GM10266 (cell line): ENCODE results near the gene CNIH3.
"Not testable (repeated sequence)": the region's sequence is repeated elsewhere in the genome, so short reads cannot be mapped to it uniquely, and the experiment has no call there.

ENCODE experiments used
- DNase-seq: peaks from one replicate; pipeline ENCODE4 v3.0.0; 2012; ENCODE audit errors: extremely low spot score
- TF ChIP-seq, protein P1 (sequence below): IDR thresholded peaks from 2 replicates; pipeline ENCODE4 v1.5.1; 2012; ENCODE audit warnings: mild to moderate bottlenecking, low read depth; ENCODE audit not compliant: control insufficient read depth, insufficient read depth; ENCODE audit errors: missing control alignments

Gene CNIH3

DNA sequence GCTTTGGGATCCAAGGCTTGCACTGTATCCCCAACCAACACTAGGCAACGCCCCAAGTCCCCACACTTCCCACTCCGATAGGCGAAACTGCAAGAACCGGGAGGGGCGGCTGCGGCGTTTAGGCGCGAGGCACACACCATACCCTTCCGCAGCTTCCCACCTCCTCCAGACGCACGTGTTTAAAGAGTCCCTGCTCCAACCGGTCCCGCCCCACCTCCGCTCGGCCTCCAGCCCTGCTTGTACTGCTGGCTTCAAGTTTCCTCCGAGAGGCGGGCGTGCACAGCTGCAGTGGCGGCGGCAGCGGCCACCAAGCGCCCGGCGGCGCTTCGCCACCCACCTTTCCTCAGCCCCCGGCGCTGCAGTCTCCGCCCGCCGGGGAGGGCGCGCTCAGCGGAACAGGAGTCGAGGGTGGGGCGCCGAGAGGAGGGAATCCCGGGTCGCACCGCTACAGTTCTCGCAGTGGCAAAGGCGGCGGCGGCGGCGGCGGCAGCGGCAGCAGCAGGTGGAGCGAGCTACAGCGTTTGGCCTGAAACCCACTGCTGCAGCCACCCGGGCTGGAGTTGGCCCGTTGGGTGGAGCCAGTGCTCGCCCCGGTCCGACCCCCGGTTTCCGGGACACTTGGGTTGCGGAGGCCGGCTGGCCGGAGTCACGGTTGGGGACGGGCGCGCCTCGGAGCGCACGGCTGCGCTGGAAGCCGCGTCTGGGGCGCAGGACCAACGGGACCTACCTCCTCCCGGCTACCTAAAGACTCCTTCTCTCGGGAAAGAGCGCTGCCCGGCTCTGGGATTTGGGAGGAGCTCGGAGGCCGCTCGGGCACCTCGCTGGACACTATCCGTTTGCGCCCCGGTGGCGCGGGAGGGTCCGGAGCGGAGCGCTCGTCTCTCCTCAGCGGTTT lies at the start of gene CNIH3:
TSS of gene CNIH3 (plus strand) at position 457 of the 895 bp plus-strand sequence. CDS start 858 bp downstream, outside the sequence.
- TF ChIP-seq, protein P1, sequence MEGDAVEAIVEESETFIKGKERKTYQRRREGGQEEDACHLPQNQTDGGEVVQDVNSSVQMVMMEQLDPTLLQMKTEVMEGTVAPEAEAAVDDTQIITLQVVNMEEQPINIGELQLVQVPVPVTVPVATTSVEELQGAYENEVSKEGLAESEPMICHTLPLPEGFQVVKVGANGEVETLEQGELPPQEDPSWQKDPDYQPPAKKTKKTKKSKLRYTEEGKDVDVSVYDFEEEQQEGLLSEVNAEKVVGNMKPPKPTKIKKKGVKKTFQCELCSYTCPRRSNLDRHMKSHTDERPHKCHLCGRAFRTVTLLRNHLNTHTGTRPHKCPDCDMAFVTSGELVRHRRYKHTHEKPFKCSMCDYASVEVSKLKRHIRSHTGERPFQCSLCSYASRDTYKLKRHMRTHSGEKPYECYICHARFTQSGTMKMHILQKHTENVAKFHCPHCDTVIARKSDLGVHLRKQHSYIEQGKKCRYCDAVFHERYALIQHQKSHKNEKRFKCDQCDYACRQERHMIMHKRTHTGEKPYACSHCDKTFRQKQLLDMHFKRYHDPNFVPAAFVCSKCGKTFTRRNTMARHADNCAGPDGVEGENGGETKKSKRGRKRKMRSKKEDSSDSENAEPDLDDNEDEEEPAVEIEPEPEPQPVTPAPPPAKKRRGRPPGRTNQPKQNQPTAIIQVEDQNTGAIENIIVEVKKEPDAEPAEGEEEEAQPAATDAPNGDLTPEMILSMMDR, result no peak

DNA sequence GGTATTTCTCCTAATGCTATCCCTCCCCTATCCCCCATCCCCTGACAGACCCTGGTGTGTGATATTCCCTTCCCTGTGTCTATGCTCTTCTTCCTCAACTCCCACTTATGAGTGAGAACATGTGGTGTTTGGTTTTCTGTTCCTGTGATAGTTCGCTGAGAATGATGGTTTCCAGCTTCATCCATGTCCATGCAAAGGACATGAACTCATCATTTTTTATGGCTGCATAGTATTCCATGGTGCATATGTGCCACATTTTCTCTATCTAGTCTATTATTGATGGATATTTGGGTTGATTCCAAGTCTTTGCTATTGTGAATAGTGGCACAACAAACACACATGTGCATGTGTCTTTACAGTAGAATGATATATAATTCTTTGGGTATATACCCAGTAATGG lies 49.6 kb upstream of the CNIH3 start:
- DNase-seq, result not testable (repeated sequence)

More for the DNA sequence above, at the start of gene CNIH3:
- no peak for DNase-seq

DNA sequence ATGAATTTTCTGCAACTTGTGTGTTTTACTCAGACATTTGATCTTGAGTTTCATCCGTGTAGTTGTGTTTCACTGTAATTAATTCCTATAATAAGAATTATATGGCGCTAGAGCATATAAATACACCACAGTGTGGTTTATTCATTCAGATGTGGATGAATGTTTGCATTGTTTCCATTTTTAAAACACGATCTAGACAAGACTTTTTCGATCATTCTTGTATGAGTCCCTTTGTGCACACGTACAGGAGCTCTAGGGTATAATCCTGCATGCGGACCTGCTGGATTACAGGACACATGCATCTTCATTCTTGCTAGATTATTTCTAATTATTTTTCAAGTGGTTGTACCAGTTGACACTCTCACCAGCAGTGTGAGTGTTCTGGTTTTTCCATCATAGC lies 46.8 kb upstream of the CNIH3 start:
- DNase-seq, result no peak
- TF ChIP-seq, protein P1, result no peak

DNA sequence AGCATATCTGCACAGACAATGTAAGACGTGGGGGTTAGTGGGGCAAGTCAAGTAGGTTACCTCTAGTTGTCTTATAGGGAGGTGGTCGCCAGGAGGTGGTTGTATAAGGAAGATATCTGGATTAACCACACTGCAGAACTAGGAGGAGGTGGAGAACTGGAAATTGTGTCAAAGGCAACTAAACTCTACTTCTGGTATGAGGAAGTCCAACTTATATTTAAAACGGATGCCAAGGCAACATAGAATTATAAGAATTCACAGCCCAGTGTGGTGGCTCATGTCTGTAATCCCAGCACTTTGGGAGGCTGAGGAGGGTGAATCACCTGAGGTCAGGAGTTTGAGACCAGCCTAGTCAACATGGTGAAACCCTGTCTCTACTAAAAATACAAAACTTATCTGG lies 44.1 kb upstream of the CNIH3 start:
- not testable (repeated sequence) for DNase-seq

DNA sequence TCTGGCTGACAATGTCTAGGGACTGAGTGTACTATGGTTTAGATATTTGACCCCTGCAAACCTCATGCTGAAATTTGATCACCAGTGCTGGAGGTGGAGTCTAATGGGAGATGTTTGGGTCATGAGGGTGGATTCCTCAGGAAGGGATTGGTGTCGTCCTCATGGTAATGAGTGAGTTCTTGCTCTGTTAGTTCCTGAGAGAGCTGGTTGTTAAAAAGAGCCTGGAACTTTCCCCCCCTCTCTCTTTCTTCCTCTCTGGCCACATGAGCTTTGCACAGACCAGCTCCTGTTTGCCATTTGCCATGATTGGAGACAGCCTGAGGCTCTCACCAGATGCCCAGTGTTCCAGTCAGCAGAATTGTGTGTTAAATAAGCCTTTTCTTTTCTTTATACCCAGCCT lies 36.6 kb upstream of the CNIH3 start:
- no peak for DNase-seq
- TF ChIP-seq, protein P1, result no peak

DNA sequence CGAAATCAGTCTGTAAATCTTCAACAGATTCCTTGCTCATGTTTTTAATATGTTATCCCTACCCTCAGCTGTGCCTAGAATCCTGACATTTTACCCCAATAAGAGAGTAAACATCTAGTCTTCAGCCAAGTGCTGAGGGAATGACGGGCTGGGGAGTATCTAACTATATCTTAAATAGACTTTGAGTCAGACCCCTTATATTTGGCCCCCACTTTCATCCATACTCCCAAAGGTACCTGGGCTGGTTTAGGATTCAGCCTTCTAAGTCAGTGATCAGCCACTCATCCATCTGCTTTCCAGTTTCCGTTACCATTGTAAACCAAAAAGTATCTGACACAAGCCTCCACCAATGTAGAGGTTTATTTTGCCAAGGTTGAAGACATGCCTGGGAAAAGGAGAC lies 36.1 kb upstream of the CNIH3 start:
- TF ChIP-seq, protein P1, result no peak
- no peak for DNase-seq

DNA sequence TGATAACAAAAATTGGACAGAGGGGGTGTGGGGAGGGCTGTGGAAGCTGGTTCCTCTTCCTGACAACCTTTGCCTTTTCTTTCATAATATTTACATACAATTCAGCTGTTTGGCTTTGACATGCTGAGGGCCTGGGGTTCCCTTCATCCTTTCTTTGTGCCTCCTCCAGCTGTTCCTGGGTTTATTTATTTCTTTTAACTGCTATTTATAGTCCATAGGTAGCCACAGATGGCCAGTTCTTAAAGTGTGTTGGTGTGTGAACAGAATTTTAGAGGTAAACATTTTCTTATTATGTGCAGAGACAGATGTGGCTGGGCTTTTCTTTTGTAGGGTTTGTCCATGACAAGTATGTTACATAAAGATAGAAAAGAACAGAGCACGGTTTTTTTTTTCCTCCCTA lies 34.1 kb upstream of the CNIH3 start:
- no peak for DNase-seq
- TF ChIP-seq, protein P1, result no peak

DNA sequence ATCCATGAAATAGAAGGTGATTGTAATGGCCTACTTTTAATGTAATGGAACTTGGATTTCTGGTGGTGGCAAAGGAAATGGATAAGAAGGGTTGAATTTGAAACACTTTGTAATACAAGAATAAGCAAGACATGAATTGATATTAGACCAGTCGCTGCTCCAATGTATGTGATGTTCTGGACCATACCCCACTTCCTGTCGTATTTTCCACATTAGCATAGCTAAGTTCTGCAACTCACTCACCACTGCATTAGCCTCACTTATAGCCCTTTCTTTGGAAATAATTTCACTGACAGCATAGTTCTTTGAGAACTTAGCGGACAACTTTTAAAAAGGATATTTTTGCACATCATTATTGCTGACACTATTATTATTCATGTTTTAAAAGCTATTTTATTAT lies 32.3 kb upstream of the CNIH3 start:
- TF ChIP-seq, protein P1, result no peak
- no peak for DNase-seq
